PC-3 (cell line): ENCODE data around the gene CHRNG. TPM values are rescaled to one million over a fixed set of nuclear protein-coding genes. Genes with fewer than 3 reads are reported as not detected.

Experiments
- ATAC-seq: fragments of 200-7000 bp; cut with Tn5 transposase; 2 replicates; pipeline ENCODE4 v1.9.1; 2020; ENCODE audit warnings: mild to moderate bottlenecking, moderate library complexity
- BruUV-seq: library from RNA; stranded (reverse); fragments of 400-500 nt; replicated peaks from 2 replicates; lab custom pipeline; 2021; lab: Mats Ljungman, UMichigan
- CTCF ChIA-PET: fragments of 300-600 bp; sonication (Branson Sonifier 250); formaldehyde crosslinking; loops from one replicate; lab custom pipeline; 2022; ENCODE audit warnings: antibody characterized with exemption; lab: Charles Lee
- POLR2A ChIA-PET: fragments of 300-600 bp; sonication (Branson Sonifier 250); formaldehyde crosslinking; loops from one replicate; lab custom pipeline; 2022; ENCODE audit warnings: antibody characterized with exemption; ENCODE audit not compliant: unreplicated experiment; lab: Charles Lee
- DNase-seq: peaks from one replicate; pipeline ENCODE4 v3.0.0-alpha.2; 2015
- H2AFZ ChIP-seq: fragments of 300-600 bp; sonication (generic); 2 replicates; pipeline ENCODE4 v1.6.0; 2016; ENCODE audit warnings: antibody characterized with exemption, low read length
- H3F3A ChIP-seq: fragments of 300-600 bp; sonication (generic); one replicate; pipeline ENCODE4 v1.6.0; 2017; ENCODE audit warnings: antibody characterized with exemption, low read length, control low read depth, mild to moderate bottlenecking; ENCODE audit not compliant: unreplicated experiment
- H3K27ac ChIP-seq: fragments of 300-600 bp; sonication (generic); 2 replicates; pipeline ENCODE4 v1.5.1; 2016; ENCODE audit warnings: mild to moderate bottlenecking, low read length
- H3K27me3 ChIP-seq: fragments of 300-600 bp; sonication (generic); 2 replicates; pipeline ENCODE4 v1.6.1; 2016; ENCODE audit warnings: low read length, mixed read lengths
- H3K36me3 ChIP-seq: fragments of 300-600 bp; sonication (generic); 2 replicates; pipeline ENCODE4 v1.6.1; 2016; ENCODE audit warnings: low read depth, mixed run types, low read length, mixed read lengths
- H3K4me1 ChIP-seq: fragments of 300-600 bp; sonication (generic); 2 replicates; pipeline ENCODE4 v1.5.1; 2016; ENCODE audit warnings: low read length; ENCODE audit not compliant: insufficient read depth
- H3K4me2 ChIP-seq: fragments of 300-600 bp; sonication (generic); 2 replicates; pipeline ENCODE4 v1.6.0; 2016; ENCODE audit warnings: low read length
- H3K4me3 ChIP-seq: fragments of 300-600 bp; sonication (generic); 2 replicates; pipeline ENCODE4 v1.5.1; 2016; ENCODE audit warnings: mild to moderate bottlenecking, low read length, mixed read lengths
- H3K79me2 ChIP-seq: fragments of 300-600 bp; sonication (generic); 2 replicates; pipeline ENCODE4 v1.6.1; 2017; ENCODE audit warnings: low read length, mixed read lengths
- H3K9ac ChIP-seq: fragments of 300-600 bp; sonication (generic); 2 replicates; pipeline ENCODE4 v1.6.0; 2016; ENCODE audit warnings: mild to moderate bottlenecking, low read length
- H3K9me2 ChIP-seq: fragments of 300-600 bp; sonication (generic); replicated peaks from 2 replicates; pipeline ENCODE4 v1.6.1; 2016; ENCODE audit warnings: mixed run types, low read length, mixed read lengths
- H3K9me3 ChIP-seq: fragments of 300-600 bp; sonication (generic); 2 replicates; pipeline ENCODE4 v1.6.1; 2016; ENCODE audit warnings: low read length, mixed read lengths
- H4K20me1 ChIP-seq: fragments of 300-600 bp; sonication (generic); 2 replicates; pipeline ENCODE4 v1.6.1; 2016; ENCODE audit warnings: low read length, mixed read lengths
- EZH2 ChIP-seq: fragments of 300-600 bp; sonication (generic); IDR thresholded peaks from one replicate; pipeline ENCODE4 v1.6.1; 2017; ENCODE audit warnings: antibody characterized with exemption, mild to moderate bottlenecking, low read length; ENCODE audit not compliant: unreplicated experiment
- EZH2phosphoT487 ChIP-seq: fragments of 300-600 bp; sonication (generic); IDR thresholded peaks from 2 replicates; pipeline ENCODE4 v1.6.1; 2018; ENCODE audit warnings: mild to moderate bottlenecking, antibody characterized with exemption, low read length, borderline replicate concordance
- intact Hi-C: fragments of 100-400 bp; cut with micrococcal nuclease; formaldehyde crosslinking; loops from 2 replicates; pipeline ENCODE4 v1.9.0; 2023
- total RNA-seq: library from RNA; depleted of rRNA; stranded (reverse); fragments of >200 nt; gene quantifications from 2 replicates; pipeline ENCODE4 v1.2.3, GENCODE V29; 2014
- TF ChIP-seq, protein P1 (sequence below): fragments of 300-600 bp; sonication (generic); conservative IDR thresholded peaks from 2 replicates; pipeline ENCODE4 v1.5.1; 2017; ENCODE audit warnings: antibody characterized with exemption, low read depth, mild to moderate bottlenecking, low read length

The CHRNG gene
- total RNA-seq, 1 experiment from 2014 or later = not detected

DNA sequence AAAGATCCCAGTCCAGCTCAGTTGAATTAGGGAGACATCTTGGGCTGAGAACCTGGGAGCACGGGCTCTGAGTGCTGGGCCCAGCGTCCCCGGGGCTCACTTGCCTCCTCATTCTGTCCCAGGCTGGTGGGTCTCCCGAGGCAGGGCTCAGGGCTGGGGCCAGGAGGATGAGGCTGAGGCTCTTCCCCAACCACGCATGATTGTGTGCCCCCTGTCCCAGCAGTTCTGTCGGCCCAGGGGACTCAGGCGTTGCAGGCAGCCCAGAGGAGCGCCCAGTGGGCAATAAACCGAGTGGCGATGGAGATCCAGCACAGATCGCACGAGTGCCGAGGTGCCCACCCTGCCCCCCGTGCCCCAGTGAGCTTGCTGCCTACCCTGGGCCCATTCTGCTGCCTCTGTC, 18.4 kb upstream of the CHRNG start:
- no peak for TF ChIP-seq EZH2
- no peak for TF ChIP-seq EZH2phosphoT487
- TF ChIP-seq, protein P1, sequence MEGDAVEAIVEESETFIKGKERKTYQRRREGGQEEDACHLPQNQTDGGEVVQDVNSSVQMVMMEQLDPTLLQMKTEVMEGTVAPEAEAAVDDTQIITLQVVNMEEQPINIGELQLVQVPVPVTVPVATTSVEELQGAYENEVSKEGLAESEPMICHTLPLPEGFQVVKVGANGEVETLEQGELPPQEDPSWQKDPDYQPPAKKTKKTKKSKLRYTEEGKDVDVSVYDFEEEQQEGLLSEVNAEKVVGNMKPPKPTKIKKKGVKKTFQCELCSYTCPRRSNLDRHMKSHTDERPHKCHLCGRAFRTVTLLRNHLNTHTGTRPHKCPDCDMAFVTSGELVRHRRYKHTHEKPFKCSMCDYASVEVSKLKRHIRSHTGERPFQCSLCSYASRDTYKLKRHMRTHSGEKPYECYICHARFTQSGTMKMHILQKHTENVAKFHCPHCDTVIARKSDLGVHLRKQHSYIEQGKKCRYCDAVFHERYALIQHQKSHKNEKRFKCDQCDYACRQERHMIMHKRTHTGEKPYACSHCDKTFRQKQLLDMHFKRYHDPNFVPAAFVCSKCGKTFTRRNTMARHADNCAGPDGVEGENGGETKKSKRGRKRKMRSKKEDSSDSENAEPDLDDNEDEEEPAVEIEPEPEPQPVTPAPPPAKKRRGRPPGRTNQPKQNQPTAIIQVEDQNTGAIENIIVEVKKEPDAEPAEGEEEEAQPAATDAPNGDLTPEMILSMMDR = no peak
- BruUV-seq = no TSS peak
- Histone ChIP-seq H3K9me2 (no peaks in the 10 kb centered on the region), H3K27me3 (peaks cover 26% of the 10 kb centered on the region), H3K27ac (no peak overlapping the region), H4K20me1 (no peaks in the 10 kb centered on the region), H3K9me3 (no peaks in the 10 kb centered on the region), H3K36me3 (no peaks in the 10 kb centered on the region), H3K4me2 (no peak overlapping the region), H3K79me2 (no peaks in the 10 kb centered on the region), H3K4me3 (no peak overlapping the region), H3F3A (no peaks in the 10 kb centered on the region), H3K4me1 (no peaks in the 10 kb centered on the region), H3K9ac (no peak overlapping the region), H2AFZ (no peak overlapping the region)
- no peak for ATAC-seq
- CTCF ChIA-PET = no interaction called here
- no peak for DNase-seq
- POLR2A ChIA-PET = no interaction called here
- intact Hi-C loops = no loop called here

DNA sequence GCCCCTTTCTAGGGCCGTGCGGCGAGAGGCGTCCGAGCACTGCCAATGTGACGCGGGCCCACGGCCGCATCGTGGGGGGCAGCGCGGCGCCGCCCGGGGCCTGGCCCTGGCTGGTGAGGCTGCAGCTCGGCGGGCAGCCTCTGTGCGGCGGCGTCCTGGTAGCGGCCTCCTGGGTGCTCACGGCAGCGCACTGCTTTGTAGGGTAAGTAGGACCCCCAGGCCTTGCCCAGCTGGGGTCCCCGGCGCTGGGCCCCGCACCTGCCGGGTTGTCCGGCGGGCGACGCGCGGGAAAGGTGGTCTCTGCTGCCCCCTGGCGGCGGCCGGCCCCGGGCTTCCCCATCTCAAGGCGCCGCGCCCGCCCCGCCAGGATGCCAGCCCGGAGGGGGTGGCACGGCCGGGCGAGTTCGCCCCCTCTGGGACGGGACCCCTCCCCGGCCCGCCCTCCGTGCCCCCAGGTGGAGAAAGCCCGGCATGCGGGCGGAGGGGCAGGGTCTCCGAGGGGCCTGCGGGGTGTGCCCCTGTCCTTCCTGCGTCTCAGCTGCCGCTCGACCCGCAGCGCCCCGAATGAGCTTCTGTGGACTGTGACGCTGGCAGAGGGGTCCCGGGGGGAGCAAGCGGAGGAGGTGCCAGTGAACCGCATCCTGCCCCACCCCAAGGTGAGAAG, 17.4 kb upstream of the CHRNG start:
- Histone ChIP-seq H3K27ac (no peak overlapping the region), H3K4me2 (no peak overlapping the region), H3K4me3 (no peak overlapping the region), H3K9me3 (no peaks in the 10 kb centered on the region), H3K79me2 (no peaks in the 10 kb centered on the region), H3K27me3 (peaks cover 26% of the 10 kb centered on the region), H2AFZ (no peak overlapping the region), H3K9ac (no peak overlapping the region), H3K36me3 (no peaks in the 10 kb centered on the region), H3K4me1 (no peaks in the 10 kb centered on the region), H3F3A (no peaks in the 10 kb centered on the region), H4K20me1 (no peaks in the 10 kb centered on the region), H3K9me2 (no peaks in the 10 kb centered on the region)
- POLR2A ChIA-PET = no interaction called here
- intact Hi-C loops = no loop called here
- BruUV-seq = no TSS peak
- peak; percentile 40 for DNase-seq
- ATAC-seq = peak; percentile 61
- TF ChIP-seq, protein P1 = peak; percentile 68
- no peak for TF ChIP-seq EZH2
- CTCF ChIA-PET = no interaction called here

DNA sequence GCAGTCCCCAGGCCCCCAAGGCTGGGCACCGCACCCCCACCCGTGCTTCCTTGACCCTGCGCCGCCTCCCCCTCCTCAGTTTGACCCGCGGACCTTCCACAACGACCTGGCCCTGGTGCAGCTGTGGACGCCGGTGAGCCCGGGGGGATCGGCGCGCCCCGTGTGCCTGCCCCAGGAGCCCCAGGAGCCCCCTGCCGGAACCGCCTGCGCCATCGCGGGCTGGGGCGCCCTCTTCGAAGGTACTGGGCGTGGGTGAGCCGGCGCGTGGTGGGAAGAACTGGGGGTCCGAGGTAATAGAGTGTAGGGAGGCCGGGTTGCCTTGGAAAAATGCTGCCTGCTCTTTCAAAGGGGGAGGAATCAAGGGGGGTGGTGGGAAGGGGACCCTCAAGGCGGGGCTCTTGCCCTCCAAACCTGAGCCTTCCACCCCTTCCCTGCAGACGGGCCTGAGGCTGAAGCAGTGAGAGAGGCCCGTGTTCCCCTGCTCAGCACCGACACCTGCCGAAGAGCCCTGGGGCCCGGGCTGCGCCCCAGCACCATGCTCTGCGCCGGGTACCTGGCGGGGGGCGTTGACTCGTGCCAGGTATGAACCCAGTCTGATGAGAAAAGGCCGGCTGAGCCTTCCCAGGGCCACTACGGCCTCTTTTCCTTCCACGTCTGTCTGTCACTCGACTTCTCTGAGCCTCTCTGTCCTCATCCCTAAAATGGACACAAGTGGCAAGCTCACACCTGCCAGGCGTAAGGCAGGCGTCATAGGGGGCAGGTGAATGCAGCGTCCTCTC, 16.7 kb upstream of the CHRNG start:
- ATAC-seq (0 out of 2 replicates have a peak, but pooled peaks have one; percentile 7), DNase-seq (no peak)
- TF ChIP-seq EZH2 (no peak), EZH2phosphoT487 (no peak)
- TF ChIP-seq, protein P1 = no peak
- no peaks in the 10 kb centered on the region for H3K36me3 ChIP-seq
- no peaks in the 10 kb centered on the region for H3K9me2 ChIP-seq
- BruUV-seq = no TSS peak
- H3F3A ChIP-seq = no peaks in the 10 kb centered on the region
- no peaks in the 10 kb centered on the region for H3K9me3 ChIP-seq
- no peak overlapping the region for H3K4me3 ChIP-seq
- no peak overlapping the region for H2AFZ ChIP-seq
- CTCF ChIA-PET = no interaction called here
- H3K27me3 ChIP-seq = peaks cover 26% of the 10 kb centered on the region
- POLR2A ChIA-PET = no interaction called here
- H3K4me1 ChIP-seq = no peaks in the 10 kb centered on the region
- intact Hi-C loops = no loop called here
- H3K79me2 ChIP-seq = no peaks in the 10 kb centered on the region
- H3K9ac ChIP-seq = no peak overlapping the region
- no peak overlapping the region for H3K27ac ChIP-seq
- peak overlapping the region; percentile 70; the same call in 1 of the 2 replicates for H3K4me2 ChIP-seq
- H4K20me1 ChIP-seq = no peaks in the 10 kb centered on the region
